ENCODE data around the gene WAC.
A peak's percentile ranks its signal among the peaks of the same experiment; 100 is the strongest.

The WAC gene

DNA sequence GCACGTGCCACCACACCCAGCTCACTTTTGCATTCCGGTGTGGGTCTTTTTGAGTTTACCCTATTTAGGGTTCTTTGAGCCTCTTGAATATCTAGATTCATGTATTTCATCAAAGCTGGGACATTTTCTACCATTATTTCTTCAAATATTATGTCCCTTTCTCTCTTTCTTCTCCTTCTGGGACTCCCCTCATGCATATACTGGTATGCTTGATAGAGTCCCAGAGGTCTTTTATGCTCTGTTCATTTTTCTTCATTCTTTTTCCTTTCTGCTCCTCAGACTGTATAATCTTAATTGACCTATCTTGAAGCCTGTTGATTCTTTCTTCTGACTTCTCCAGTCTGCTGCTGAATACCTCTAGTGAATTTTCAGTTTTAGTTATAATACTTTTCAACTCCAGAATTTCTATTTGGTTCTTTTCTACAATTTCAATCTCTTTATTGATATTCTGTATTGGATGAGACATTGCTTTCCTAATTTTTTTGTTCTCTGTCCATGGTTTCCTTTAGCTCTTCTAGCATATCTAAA, 9.1 kb upstream of the WAC start:
- FAIRE-seq: no peak
- no peak for DNase-seq (ENCODE audit: insufficient read length, low spot score)

DNA sequence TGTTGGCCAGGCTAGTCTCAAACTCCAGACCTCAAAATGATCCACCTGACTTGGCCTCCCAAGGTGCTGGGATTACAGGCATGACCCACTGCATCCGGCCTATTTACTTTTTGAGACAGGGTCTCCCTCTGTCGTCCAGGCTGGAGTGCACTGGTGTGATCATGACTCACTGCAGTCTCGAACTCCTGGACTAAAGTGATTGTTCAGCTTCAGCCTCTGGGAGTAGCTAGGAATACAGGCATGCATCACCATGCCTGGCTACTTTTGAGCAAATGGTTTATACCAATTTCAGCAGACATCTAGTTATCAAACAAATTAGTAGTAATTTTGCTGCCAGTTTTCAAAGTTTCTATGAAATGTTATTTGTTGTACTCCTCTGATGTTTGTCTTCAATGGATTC, 2.2 kb upstream of the WAC start:
- no peak for DNase-seq (ENCODE audit: insufficient read length, low spot score)
- FAIRE-seq: peak; percentile 14

DNA sequence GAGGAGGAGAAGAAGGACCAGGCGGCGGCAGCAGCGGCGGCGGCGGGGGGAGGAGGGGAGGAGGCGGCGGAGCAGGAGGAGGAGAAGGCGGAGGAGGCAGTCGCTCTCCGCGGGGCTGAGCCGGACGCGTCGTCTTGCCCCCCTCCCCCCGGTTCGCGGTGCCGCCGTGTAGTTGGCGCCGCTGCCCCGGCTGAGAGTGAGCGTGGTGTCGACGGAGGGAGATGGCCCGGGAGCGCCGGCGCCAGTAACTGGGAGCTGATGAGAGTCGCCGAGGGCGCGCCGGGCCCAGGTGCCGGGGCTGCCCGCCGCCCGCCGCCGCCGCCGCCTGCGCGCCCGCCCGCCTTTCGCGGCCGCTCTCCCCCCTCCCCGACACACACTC, 257 bp downstream of the WAC start:
- no peak for DNase-seq (ENCODE audit: insufficient read length, low spot score)
- FAIRE-seq: peak; percentile 37

DNA sequence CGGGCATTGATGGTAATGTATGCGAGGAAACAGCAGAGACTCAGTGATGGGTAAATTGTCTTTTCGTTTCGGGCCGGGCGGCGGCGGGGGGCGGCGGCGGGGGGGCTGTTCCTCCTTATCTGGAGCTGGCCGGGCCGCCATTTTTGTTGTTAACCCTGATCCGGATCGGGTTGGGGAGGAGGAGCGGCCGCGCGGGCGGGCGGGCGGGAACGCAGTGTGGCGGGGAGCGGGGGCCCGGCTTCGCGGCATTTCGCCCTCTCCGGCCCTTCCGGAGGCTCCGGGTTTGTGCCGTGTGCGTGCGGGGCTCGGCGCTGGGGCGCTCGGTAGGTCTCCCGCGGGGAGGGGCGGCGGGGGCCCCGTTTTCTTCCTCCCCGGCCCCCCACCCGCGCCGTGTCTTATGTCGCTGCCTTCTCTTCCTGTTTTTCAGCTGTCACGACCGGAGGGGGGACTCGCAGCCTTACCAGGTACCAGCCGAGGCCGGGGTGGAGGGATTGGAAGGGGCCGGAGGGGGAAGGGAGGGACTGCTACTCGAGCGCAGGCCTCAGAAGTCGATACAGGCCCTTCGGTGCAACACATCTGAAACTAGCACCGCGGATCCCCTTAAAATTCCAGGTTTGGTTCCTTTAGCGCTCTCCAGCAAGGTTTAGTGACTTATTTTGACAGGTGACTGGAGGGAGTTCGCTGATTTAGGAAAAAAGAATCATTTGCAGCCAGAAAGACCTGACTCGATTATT, 820 bp downstream of the WAC start:
- DNase-seq (ENCODE audit: insufficient read length, low spot score): peak; percentile 26
- peak; percentile 71 for FAIRE-seq

DNA sequence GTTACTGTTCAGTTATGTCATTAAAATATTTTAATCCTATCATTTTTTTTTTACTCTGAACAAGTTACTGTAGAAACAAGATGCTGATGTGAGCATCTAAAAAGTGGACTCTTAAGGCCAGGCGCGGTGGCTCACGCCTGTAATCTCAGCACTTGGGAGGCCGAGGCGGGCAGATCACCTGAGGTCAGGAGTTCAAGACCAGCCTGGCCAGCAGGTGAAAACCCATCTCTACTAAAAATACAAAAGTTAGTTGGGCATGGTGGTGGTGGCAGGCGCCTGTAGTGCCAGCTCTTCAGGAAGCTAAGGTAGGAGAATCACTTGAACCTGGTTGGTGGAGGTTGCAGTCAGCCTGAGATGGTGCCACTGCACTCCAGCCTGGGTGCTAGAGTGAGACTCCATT, 2.9 kb downstream of the WAC start:
- FAIRE-seq (no peak), DNase-seq (ENCODE audit: insufficient read length, low spot score) (no peak)

DNA sequence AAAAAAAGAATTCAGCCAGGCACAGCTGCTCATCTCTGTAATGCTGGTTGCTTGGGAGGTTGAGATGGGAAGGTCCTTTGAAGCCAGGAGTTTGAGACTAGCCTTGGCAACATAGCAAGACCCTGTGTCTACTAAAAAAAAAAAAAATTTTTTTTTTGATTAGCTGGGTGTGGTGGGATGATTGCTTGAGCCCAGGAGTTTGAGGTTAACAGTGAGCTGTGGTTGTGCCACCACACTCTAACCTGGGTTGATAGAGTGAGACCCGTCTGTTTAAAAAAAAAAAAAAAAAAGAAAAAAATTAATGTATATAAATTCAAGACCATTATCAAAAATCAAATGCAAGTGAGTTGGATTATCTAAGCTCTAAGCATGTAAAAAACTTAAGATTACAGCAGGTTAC, 5.7 kb downstream of the WAC start:
- no peak for FAIRE-seq
- DNase-seq (ENCODE audit: insufficient read length, low spot score): no peak

DNA sequence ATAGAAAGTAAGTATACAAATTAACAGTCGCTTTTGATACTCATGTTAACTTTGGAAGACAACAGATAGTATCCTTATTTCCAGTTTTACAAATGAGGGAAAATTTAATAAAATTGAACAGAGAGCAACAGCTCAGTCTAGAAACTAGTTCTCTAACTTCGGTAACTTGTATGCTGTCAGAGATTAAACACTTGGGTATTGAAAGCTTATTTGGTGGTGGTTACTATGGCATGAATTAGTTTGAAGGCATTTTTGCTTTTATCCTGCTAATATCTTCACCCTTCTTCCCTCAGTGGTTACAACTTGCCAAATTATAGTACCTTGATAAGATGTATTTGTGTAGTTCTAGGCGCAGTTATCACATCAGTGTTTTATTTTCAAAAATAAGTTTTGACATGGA, 7.2 kb downstream of the WAC start:
- FAIRE-seq: peak; percentile 26

DNA sequence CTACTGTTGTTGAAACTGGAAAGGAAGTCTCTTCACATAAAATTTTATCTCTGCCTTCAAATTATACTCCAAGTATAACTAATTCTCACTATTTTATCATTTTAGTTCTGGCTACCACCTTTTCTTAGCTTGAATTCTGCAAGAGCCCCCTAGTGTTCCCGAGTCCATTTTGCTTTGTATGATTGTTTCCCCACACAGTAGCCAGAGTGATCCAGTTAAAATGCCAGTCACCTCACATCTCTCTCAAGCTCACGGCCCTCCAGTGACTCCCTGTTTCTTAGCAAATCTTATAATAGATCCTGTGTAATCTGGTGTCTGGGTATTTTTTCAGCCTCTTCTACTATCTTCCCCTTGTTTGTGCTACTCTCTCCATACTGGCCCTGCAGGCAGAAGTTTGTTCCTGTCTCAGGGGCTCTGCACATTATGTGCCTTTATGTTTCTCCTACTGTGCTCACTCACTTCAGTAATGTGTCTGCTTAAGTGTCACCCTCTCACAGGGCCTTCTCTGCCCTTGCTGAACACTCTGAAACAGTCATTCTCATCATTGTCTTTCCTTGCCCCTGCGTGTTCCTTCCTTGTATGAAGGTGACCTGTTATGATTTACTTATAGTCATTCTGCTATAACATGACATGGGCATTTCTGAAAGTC, 8.9 kb downstream of the WAC start:
- no peak for FAIRE-seq
- no peak for DNase-seq (ENCODE audit: insufficient read length, low spot score)

More for the DNA sequence above, 7.2 kb downstream of the WAC start:
- no peak for DNase-seq (ENCODE audit: insufficient read length, low spot score)

DNA sequence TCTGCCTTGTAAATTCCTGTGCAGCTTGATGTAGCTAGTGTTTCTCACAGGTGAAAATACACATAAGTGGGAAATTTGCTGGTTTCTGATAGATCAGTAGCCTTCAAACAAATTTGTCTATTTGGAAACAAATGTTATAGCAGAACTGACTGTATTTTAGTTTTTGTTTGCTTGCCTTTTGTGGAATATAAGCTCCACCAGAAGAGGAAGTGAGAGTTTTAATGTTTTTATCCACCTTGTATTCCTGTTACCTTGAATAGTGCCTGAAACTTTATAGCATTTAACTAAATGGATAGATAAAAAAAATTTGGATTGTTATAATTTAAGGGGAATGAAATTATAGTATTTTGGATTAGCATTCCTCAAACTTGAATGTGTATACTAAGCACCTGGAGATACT, 9.8 kb downstream of the WAC start:
- peak; percentile 59 for FAIRE-seq
- DNase-seq (ENCODE audit: insufficient read length, low spot score): no peak

DNA sequence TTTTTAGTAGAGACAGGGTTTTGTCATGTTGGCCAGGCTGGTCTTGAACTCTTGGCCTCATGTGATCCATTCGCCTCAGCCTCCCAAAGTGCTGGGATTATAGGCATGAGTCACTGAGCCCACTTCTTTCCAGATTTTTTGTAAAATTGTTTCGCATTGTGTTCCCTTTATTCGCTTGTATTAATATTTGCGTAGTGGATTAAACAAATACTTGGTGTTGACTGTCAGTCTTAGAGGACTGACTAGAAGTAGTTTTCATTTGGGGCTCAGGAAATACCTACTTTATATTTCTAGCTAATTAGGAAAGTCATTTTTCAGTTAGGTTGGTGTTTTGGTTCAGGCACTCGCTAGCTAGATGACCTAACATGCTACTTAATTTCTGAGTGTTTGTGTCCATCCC, 11.1 kb downstream of the WAC start:
- DNase-seq (ENCODE audit: insufficient read length, low spot score) (no peak), FAIRE-seq (no peak)

DNA sequence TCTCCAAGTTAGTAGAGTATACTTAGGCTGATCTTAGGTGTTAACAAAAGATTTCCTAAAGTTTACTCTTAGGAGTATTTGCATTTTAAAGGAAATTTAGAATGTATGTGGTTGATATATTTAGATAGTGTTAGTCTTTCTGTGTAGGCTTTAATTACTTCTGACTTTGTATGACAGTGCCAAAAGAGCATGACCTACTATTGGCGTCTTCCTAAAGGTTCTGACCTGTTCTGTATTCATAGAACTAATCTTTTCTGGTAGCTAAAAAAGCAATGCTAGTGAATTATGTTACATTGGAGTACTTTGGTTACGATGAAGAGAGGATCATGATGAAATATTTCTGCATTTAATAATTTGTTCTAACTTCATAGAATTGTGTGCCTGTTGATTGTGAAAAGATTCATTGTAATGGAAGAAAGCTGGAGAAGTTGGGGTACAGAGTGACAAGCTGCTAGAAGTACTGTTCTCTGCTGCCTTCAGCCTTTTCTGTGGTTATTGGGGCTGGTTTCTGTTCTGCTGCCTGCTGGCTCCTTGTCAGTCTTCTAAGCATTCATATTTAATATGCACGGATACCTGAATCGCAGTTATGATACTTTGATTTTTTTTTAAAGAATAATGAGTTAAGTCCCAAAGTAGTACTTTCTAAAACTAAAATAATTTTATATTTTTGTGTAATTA, 13.2 kb downstream of the WAC start:
- peak; percentile 51 for FAIRE-seq
- no peak for DNase-seq (ENCODE audit: insufficient read length, low spot score)

DNA sequence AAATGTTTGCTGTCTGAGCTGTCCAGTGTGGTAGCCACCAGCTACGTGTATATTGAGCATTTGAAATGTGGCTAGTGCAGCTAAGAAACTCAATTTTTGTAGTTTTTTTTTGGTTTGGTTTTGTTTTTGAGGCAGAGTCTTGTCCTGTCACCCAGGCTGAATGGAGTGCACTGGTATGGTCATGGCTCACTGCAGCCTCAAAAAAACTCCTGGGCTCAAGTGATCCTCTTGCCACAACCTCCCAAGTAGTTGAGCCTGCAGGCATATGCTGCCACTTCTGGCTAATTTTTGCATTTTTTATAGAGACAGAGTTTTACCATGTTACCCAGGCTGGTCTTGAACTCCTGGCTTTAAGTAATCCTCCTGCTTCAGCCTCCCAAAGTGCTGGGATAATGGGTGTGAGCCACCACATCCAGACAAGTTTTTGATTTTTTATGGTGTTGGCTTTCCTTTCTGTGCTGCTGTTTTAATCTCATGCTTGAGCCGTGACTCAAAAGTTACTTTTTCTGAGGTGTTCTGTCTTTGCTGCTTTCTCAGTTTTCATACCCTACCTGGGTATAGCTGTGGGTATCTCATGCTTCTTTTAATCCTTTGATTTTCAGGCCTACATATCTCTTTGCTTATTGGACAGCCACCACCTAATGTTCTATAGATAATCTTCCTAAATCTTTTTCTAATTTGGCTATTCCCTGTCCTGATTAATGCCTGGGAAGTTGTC, 16.0 kb downstream of the WAC start:
- FAIRE-seq: peak; percentile 31

DNA sequence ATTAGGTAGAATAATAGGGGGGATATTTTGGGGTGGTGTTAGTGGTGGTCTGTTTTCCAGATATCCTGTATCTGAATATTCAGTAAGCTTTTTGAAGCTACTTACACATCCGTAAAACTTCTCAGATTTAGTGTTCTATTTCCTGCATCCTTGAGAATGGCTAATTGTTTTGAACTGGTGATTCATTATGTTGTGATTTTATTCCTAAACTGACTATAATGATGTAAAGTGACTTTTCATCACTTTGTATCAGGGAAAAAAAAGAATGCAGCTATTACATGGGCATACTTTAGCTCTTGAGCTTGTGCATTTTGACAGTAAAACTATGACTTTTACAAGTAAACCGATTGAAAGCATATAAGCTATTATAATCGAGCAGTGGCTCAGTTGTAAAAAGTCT, 18.2 kb downstream of the WAC start:
- no peak for FAIRE-seq
- DNase-seq (ENCODE audit: insufficient read length, low spot score): no peak

More for the DNA sequence above, 16.0 kb downstream of the WAC start:
- no peak for DNase-seq (ENCODE audit: insufficient read length, low spot score)

DNA sequence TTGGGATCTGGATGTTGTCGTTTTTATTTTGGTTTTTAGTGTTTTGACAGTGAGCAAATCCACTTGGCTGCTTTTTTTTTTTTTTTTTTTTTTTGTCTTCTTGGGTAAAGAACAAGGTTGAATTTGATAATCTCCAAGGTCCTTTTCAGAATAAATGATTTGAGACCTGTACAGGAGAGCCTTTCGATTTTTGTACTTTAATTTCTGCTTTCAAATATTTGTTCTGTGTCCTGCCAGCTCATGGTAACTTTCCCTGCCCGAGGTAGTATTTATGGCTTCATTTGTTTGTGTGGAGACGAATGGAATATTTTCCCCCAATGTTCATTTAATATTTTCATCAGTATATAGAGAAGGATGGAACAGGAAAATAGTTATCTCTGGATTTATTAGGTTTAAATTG, 19.9 kb downstream of the WAC start:
- FAIRE-seq (no peak), DNase-seq (ENCODE audit: insufficient read length, low spot score) (no peak)

DNA sequence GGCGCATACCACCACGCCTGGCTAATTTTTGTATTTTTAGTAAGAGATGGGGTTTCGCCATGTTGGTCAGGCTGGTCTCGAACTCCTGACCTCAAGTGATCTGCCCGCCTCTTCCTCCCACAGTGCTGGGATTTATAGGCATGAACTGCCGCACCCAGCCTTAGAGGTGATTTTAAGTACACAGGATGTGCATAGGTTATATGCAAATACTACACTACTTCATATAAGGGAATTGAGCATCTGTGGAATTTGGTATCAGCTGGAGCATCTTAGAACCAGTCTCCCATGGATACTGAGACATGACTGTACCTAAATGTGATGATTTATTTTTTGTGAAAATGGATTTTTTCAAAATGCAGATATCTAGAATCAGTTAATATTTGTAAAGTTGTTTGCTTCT, 21.1 kb downstream of the WAC start:
- FAIRE-seq (no peak), DNase-seq (ENCODE audit: insufficient read length, low spot score) (no peak)

DNA sequence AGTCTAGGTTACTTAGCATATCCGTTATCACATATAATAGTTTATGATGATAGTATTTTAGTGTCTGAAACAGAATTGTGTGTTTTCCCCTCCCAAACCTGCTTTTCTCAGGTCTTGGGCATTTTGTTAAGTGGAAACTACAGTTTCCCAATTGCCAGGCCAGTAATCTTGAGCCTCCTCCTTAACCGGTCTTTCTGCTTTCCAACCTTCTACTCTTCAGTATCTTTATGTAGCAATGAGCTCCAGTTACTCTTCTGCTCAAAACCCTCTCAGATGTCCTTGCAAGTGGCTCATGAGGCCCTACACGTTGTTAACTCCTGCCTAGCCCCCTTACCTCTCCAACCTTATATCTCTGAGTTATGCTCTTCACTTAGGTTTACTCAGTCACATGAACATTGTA, 22.0 kb downstream of the WAC start:
- no peak for FAIRE-seq
- DNase-seq (ENCODE audit: insufficient read length, low spot score): no peak

DNA sequence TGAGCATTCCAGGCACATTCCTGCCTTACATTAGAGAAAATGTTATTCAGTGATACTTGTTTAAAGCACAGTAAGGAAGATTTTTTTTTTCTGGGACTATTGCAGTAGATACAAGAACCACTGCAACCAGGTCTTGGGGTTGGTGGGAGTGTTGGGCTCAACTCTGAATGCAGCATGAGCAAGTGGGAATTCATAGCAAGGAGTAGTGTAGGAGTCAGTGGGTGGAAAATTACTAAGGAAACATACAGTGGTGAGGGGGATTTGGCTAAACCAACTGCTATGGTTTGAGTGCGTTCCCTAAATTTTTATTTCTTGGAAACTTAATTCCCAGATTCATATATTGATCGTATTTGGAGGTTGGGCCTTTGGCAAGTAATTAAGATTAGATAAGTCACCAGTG, 22.4 kb downstream of the WAC start:
- FAIRE-seq: no peak
- no peak for DNase-seq (ENCODE audit: insufficient read length, low spot score)

DNA sequence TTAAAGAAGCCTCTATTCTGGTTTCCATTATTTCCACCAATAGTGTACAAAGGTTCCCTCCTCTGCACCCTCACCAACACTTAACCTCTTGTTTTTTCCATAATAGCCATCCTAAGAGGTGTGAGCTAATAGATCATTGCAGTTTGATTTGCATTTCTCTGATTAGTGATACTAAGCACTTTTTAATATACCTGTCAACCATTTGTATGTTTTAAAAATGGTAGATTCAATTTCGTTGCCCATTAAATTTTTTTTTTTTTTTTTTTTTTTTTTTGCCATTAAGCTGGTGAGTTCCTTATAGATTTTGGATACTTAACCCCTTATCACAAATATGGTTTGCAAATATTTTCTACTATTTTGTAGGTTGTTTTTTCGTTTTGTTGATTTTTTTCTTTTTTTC, 23.2 kb downstream of the WAC start:
- DNase-seq (ENCODE audit: insufficient read length, low spot score): no peak
- peak; percentile 23 for FAIRE-seq

DNA sequence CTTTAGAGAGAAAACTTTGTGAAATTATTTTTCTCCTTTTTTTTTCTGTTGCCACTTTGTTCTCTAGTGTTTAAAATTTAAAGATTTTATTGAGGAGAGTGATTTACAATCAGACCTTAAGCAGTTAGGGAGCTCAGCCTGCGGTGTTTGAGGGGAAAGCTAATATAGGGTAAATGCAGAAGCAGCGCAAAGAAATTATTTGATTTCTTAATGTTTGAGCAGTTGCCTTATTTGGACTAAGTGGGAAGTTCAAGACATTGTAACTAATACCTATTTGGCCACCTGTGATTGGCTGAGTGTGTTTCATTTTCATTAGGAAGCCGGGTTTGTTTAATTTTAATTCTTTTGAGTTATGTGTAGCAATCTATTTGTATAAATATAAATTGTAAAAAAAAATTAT, 25.3 kb downstream of the WAC start:
- DNase-seq (ENCODE audit: insufficient read length, low spot score) (no peak), FAIRE-seq (no peak)

DNA sequence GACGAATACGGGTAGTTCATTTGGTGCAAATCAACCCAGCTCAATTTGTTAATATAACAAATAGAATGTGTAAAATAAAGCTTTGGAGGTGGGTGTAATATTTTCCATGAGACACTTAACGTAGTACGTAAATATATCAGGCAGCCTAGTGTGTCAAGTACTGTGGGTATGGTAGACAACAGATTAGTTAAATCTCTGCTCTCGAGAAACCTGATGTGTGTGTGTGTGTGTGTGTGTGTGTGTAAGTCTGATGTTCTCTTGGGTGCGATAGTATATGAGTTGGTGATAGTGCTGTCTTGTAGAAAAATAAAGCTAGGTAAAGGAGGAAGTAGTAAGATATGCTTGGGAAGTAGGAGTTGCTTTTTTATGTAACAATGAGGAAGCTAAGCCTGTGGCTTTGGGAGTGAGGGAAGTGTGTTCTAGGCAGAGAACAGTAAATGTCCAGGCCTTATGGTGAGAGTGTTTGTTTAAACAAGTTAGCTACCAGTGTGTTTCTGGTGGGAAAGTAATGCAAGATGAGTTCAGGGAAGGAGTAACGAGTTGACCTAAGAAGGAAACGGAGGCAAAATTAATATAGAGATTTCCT, 26.1 kb downstream of the WAC start:
- FAIRE-seq (no peak), DNase-seq (ENCODE audit: insufficient read length, low spot score) (no peak)

DNA sequence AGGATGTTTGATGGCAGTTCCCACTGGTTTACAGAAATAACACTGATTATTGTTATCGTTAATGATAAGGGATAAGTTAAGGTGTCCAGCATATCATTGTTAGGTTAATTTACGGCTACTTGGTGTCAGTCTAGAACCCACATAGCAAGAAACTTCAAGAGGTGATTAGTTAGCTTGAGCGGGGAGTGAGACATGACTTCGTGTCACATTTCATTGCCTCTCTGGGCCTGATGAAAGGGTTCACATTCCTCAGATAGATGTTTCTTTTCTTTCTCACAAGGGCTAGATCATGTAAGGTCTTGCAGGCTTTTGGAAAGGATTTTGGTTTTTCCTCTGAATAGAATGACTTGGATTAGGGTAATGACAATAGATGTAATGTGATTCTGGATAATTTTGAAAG, 26.7 kb downstream of the WAC start:
- no peak for DNase-seq (ENCODE audit: insufficient read length, low spot score)
- FAIRE-seq: no peak
